ENCODE results near the gene KIAA1328.

KIAA1328 gene

GRCh38 chr18:37253394-37254235, 424.7 kb downstream of the KIAA1328 start:
- no peak for DNase-seq (ENCODE audit: low read depth)

DNA sequence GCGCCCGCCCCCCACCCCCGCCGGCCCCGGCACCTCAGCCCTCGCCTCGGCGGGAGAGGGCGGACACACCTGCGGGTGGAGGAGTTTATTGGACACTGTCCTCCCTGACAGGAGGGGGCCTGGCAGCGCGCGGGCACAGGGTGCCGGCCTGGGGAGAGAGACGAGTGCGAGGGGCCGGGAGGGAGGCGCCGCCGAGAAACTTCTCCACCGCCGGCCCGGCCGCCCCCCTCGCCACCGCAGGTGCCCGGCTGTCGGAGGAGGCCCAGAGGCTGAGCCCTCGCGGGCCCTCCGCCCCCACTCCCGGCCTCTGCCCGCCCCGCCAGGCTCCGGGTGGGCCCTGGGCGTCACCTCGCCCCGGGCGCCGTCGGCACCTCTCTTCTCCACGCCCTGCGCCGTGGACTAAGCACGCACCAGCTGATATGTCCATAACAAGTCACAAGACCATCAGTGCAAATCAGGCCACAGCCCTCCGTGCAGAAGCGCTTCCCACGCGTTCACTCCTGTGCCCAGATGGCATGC, 425.4 kb downstream of the KIAA1328 start:
- DNase-seq (ENCODE audit: low read depth) = no peak

- no peak for DNase-seq (ENCODE audit: low read depth)
Measured at GRCh38 chr18:37254973-37255372, 426.0 kb downstream of the KIAA1328 start.

GRCh38 chr18:37258131-37258530, 429.2 kb downstream of the KIAA1328 start:
- DNase-seq (ENCODE audit: low read depth) = no peak

DNA sequence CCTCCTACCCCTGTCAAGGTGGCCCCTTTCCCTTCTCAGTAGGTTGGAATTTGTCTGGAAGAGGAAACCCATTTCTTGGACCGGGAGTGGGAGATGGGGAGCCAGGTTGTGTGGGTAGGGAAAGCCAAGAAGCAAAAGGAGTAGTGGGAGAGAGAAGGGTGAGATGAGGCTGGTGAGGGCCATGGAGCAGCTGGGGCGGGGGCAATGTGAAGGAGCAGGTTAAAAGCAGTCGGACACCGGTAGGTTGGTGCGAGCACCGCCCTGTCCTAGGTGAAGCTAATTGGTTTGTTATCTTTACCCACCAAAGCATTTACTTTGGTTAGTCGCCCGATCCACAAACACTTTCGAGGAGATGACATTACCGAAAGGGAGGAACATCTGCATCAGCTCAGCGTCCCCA, 429.9 kb downstream of the KIAA1328 start:
- no peak for DNase-seq (ENCODE audit: low read depth)

DNA sequence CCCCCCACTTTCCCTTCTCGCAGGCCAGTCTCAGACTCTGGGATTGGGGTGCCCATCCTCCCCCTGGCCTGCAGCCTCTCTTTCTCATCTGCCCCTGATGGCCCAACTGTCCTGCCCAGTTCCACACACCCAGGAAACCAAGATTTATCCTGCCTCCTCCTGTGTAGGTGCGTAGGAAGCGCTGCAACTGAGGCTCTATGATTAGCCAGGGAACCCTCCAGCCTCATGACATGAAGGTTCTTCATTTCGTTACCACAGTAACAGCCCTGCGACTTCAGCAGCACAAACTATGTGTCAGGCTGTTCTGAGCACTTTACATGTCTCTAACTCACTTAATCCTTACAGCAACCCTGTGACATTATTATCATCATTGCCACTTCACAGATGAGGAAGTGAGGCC, 430.8 kb downstream of the KIAA1328 start:
- no peak for DNase-seq (ENCODE audit: low read depth)

DNA sequence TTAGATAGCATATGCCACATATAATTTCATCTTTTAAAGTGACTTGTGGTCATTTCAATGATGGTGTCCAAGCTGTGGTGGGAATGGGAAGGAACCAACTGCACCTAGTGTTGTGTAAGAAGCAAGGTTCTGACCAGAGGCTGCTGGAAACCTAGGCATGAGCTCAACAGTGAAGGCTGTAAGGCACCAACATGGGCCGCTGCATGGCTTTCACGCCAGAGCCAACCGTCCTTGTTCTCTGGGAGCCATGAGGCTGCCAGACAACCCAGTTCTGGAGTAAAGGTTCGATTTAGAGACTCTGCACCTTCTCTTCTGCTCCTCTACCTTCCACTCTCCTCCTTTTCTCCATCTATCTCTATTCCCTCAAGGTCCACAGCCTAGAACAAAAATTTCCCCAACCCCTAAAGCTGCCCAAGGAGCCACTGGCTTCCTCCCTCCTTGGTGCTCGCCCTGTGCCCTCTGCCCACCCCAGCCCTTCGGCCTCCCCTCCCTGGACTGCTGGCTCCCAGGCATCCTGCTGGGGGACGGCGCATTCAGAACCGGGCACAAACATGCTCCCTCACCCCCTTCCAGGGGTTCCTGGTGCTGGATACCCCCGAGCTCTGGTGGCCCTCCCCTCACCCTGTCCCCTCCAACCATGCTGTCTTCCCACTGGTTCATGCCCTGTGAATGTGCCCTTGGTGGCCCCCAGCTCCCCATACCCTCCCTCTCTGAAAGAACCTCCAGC, 431.6 kb downstream of the KIAA1328 start:
- DNase-seq (ENCODE audit: low read depth) = no peak

DNA sequence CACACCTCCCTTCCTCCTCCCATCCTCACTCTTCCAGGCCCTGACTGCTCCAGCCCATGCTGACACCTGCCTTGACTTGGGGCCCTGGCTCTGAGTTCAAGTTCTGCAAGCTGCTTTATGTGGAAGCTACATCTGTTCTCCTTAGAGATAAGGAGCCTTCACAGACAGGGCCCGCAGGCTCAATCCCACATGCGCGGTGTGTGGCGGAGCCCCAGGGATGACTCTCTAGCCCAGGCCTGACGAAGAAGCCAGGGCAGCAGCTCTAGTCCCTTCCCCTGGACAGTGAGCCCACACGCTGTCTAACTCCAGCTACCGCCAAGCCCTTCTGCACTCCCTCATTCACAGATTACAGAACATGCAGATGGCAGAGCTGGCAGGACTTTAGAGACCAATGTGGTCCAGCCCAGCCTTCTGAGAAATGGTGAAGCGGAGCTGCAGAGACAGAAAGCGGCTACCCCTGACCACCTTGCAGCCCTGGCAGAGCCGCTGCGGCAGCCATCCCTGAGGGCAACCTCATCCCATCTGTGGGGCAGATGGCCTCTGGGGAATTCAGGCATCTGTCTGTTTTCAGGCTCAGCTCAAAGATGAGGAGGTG, 432.4 kb downstream of the KIAA1328 start:
- no peak for DNase-seq (ENCODE audit: low read depth)

DNA sequence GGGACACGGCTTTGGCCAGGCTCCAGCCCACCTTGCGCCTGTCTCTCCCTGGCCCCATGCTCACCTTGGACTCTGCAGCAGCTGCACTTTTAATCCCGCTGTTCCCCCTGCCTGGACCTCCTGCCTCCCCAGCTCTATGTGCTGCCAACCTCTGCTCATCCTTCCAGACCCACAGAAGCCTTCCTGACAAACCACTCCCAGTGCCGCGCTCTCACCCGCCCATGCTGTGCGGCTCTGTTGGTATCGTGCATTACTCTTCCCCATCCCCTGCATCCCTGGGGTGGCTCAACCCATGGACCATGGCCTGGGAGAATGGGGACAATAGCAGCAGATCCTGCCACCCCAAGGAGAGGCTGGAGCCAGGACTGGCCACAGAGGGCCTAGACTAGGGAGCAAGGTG, 433.1 kb downstream of the KIAA1328 start:
- no peak for DNase-seq (ENCODE audit: low read depth)

- no peak for DNase-seq (ENCODE audit: low read depth)
Measured at GRCh38 chr18:37264956-37265355, 436.0 kb downstream of the KIAA1328 start.

DNA sequence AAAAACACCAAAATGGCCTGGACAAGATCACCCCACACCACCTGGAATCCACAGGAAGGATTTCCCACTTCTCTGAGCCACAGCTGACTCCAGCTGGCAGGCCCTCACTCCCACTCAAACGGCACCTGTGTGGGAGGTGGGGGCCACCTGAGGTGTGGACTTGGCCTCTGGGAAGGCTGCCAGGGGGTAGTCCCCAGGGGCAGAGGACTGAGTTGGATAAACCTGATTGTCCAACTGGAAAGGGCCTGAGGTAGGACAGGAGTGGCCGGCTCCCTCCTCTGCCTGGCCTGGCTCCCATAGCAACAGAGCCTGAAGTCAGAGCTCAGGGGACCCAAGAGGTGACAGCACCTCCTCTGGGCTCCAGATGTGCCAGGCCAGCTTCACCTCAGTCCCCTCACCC, 436.5 kb downstream of the KIAA1328 start:
- no peak for DNase-seq (ENCODE audit: low read depth)

DNA sequence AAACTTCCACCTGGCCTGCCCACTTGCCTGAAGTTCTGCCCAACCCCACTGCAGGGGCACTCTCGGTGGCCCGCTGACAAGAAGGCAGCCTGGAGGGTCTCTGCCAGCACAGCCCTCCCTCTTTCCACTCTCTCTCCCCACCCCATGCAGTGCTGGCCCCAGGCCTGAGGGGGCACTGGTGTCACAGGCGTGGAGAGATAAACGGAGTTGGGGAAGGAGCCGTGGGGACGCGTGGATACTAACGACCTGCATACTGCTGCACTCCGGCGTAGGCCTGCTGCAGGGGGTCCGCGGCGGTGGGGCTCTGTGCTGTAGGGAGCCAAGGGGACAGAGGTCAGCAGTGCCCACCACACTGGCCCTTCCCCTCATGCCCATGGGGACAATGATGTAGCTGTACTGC, 437.4 kb downstream of the KIAA1328 start:
- no peak for DNase-seq (ENCODE audit: low read depth)

DNA sequence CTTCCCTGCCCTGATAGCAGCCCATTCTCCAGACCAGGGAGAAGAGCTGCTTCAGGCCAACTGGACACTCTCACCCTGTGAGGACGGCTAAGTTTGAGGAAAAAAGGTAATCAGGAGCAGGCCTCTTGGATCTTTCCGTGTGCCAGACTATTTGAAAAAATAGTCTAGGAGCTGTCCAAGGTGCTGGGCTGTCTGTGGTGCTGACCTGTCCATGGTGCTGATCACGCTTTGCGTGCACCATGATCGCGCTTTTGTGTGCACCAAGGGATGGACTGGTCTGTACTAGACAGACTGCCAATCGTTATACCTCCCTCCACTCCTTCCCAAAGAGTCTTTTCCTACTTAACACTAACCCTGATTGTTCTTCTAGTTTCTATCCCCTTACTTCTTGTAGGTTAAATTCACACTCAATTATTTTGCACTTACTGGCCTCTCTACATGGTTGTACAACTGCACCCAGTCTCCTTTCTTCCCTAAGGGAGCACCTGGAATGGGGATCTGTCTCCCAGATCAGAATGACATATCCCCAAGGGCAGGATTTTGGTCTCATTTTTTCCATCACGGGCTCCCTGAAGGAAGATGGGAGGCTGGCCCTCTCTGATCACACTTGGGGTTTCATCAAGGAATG, 441.2 kb downstream of the KIAA1328 start:
- peak; percentile 7 for DNase-seq (ENCODE audit: low read depth)

- no peak for DNase-seq (ENCODE audit: low read depth)
Measured at GRCh38 chr18:37270666-37271052, 441.7 kb downstream of the KIAA1328 start.

DNA sequence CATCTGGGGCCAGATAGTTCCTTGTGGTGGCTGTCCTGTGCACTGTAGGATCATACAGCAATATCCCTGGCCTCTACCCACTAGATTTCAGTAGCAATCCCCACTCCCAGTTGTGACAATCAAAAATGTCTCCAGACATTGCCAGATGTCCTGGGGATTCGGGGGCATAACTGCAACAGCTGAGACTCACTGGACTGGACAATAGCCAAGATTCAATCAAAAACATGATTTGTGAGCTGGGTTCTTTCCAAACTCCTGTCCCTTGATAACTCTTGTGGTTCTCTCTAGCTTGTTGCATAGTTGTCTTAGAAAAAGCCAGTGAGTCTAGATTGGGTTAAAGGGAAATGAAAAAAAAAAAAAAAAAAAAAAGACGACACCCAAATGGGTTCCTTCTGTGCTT, 443.3 kb downstream of the KIAA1328 start:
- no peak for DNase-seq (ENCODE audit: low read depth)

DNA sequence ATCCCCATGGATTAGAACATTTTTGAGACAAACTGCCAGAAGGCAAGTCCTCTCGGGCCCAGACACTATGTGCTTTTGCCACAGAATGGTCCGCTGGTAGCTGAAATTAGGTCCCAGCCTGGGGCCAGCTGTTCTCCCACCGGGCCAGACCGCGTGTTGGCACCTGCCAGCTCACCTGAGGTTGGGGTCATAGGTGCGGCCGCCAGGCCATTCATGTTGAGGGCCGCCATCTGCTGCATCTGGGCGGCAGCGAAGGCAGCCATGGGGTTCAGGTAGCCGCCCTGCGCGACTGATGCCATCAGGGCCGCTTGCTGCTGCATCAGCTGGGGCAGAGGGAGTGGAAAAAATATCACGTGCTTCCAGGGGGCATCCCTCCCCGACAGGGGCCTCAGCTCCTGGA, 443.9 kb downstream of the KIAA1328 start:
- DNase-seq (ENCODE audit: low read depth) = no peak

- no peak for DNase-seq (ENCODE audit: low read depth)
Measured at GRCh38 chr18:37274309-37275236, 445.6 kb downstream of the KIAA1328 start.

- DNase-seq (ENCODE audit: low read depth) = no peak
Measured at GRCh38 chr18:37275237-37275741, 446.4 kb downstream of the KIAA1328 start.

GRCh38 chr18:37276111-37276890, 447.4 kb downstream of the KIAA1328 start:
- DNase-seq (ENCODE audit: low read depth) = no peak

DNA sequence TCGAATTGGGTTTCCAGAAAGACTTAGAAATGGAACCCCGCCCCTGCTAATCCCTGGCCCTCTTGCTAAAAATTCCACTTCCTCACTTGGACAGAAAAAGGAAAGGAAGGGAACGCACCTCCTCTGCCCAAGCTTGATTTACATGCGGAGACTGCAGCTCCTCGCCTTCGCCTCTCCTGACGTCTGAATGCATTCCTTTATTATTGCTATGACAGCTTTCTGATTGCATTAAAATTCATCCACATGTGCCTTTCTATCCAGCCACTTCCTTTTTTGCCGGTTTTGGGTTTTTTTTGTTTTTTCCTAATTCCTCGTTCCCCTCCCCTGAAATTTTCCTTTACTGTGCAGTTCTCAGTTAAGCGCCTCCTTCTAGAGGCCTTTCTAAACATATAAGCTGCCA, 448.9 kb downstream of the KIAA1328 start:
- no peak for DNase-seq (ENCODE audit: low read depth)

Measured in T follicular helper cell (primary cell).